ENCODE data around the gene PDZRN3. TPM values are rescaled to one million over a fixed set of nuclear protein-coding genes. Genes with fewer than 3 reads are reported as not detected.

PDZRN3 gene
- total RNA-seq, 1 experiment from 2014 or later = 0.17 TPM

DNA sequence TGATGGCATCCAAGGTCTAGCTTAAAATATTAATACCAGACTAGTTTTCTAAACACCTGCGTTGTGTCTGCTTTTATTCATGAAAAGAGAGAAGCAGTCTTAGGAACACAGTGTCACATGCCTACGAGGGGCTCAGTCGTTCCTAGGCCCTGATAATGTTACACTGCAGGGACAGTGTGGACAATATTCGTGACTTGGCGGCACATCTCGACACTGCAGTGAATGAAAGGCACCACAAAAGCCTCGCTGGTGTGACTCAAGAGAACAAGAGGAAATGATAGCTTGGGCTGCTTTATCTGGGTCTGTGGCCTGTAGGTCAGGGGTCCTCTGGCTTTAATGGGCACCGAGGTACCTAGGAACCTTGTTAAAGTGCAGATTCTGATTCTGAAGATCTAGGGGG lies 226.7 kb downstream of the PDZRN3 start:
- H3K27me3 ChIP-seq (ENCODE audit: insufficient read depth, low read length) = peaks cover 23% of the 10 kb centered on the region
- H3K9me2 ChIP-seq (ENCODE audit: insufficient read depth) = no peaks in the 10 kb centered on the region
- POLR2A ChIA-PET = no interaction called here
- no peaks in the 10 kb centered on the region for H3K9me3 ChIP-seq (ENCODE audit: control insufficient read depth in 1 of 2, insufficient read depth in 1 of 2, low read depth in 1 of 2, low read length in 2 of 2)
- H4K20me1 ChIP-seq (ENCODE audit: insufficient read depth) = no peaks in the 10 kb centered on the region
- no TSS peak for BruUV-seq (replicated peaks)
- ATAC-seq = no peak
- DNase-seq (ENCODE audit: low read depth, low spot score) = no peak
- no peak overlapping the region for H2AFZ ChIP-seq (ENCODE audit: low read depth, low read length, poor library complexity, severe bottlenecking)
- H3K4me1 ChIP-seq (ENCODE audit: control insufficient read depth in 1 of 2, insufficient read depth in 2 of 2, low read length in 2 of 2) = no peaks in the 10 kb centered on the region
- intact Hi-C loops (cut with micrococcal nuclease) = no loop called here
- H3K79me2 ChIP-seq (ENCODE audit: insufficient read depth, low read length) = no peaks in the 10 kb centered on the region
- CTCF ChIA-PET = no interaction called here
- RAD21 ChIA-PET (ENCODE audit: low non-redundant PET in 1 of 2, low total read pairs in 2 of 2, uncharacterized antibody in 2 of 2, unreplicated experiment in 2 of 2) = no interaction called here
- no peak overlapping the region for H3K27ac ChIP-seq (ENCODE audit: low read depth, low read length)
- TF ChIP-seq ZNF274 (IDR thresholded peaks at IDR 0.05; ENCODE audit: low read depth, low read length) (no peak), EGR1 (IDR thresholded peaks at IDR 0.05; ENCODE audit: low read depth) (no peak), CEBPB (IDR thresholded peaks at IDR 0.05; ENCODE audit: low read depth) (no peak), REST (IDR thresholded peaks at IDR 0.05; ENCODE audit: low read depth) (no peak), ELF1 (IDR thresholded peaks at IDR 0.05; ENCODE audit: borderline replicate concordance, low read depth) (no peak), CBX3 (IDR thresholded peaks at IDR 0.05; ENCODE audit: low read depth) (no peak), POLR2A (IDR thresholded peaks at IDR 0.05; ENCODE audit: borderline replicate concordance, extremely low read depth, insufficient read depth, insufficient read length) (no peak), SIN3A (IDR thresholded peaks at IDR 0.05; ENCODE audit: low read depth) (no peak), ZBTB33 (IDR thresholded peaks at IDR 0.05; ENCODE audit: extremely low read depth, insufficient replicate concordance, low read length) (no peak)
- no peak overlapping the region for H3K4me3 ChIP-seq (replicated peaks in 1 of 2; ENCODE audit: low read depth in 1 of 2, low read length in 2 of 2)
- no peaks in the 10 kb centered on the region for H3K36me3 ChIP-seq (ENCODE audit: control insufficient read depth in 1 of 2, insufficient read depth in 2 of 2, low read length in 2 of 2)
- H3K9ac ChIP-seq (ENCODE audit: low read length) = no peak overlapping the region
- no peak overlapping the region for H3K4me2 ChIP-seq (ENCODE audit: low read length)

Measured in HCT116 (cell line).